Measurements from ENCODE around the gene CADM1.

DNA sequence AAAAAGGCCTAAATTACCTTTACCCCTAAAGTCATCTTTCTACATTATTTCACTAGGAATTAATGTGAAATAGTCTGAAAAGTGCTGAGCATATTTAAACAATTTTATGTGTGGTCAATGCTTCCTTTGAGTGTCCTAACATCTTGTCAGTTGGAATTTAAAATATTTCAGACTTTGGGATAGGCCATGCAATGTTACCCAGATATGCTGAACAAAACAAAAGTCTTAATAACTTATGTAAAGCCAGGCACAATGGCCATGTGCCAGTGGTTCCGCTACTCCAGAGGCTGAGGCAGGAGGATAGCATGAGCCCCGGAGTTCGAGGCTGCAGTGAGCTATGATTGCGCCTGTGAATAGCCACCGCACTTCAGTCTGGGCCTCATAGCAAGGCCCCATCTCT is 137.4 kb downstream of the CADM1 start:
- TF ChIP-seq, protein P1, sequence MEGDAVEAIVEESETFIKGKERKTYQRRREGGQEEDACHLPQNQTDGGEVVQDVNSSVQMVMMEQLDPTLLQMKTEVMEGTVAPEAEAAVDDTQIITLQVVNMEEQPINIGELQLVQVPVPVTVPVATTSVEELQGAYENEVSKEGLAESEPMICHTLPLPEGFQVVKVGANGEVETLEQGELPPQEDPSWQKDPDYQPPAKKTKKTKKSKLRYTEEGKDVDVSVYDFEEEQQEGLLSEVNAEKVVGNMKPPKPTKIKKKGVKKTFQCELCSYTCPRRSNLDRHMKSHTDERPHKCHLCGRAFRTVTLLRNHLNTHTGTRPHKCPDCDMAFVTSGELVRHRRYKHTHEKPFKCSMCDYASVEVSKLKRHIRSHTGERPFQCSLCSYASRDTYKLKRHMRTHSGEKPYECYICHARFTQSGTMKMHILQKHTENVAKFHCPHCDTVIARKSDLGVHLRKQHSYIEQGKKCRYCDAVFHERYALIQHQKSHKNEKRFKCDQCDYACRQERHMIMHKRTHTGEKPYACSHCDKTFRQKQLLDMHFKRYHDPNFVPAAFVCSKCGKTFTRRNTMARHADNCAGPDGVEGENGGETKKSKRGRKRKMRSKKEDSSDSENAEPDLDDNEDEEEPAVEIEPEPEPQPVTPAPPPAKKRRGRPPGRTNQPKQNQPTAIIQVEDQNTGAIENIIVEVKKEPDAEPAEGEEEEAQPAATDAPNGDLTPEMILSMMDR (IDR thresholded peaks at IDR 0.05; ENCODE audit: borderline replicate concordance, extremely low read depth, low read length, poor library complexity, severe bottlenecking): no peak
- no peak for TF ChIP-seq EZH2 (IDR thresholded peaks at IDR 0.05; ENCODE audit: borderline replicate concordance, low read depth, low read length, severe bottlenecking)

Measured in DND-41 (cell line).